HepG2 (cell line): ENCODE measurements around the gene HSPA1A. TPM values are rescaled to one million over a fixed set of nuclear protein-coding genes. Genes with fewer than 3 reads are reported as not detected.

ENCODE experiments used
- AFF4 ChIP-seq: sonication (generic); formaldehyde crosslinking; IDR thresholded peaks from 2 replicates; pipeline ENCODE4 v1.4.0; 2020; ENCODE audit warnings: missing genetic modification reagents
- ARID2 ChIP-seq: sonication (generic); formaldehyde crosslinking; IDR thresholded peaks from 2 replicates; pipeline ENCODE4 v1.8.1; 2022; ENCODE audit warnings: mild to moderate bottlenecking, missing genetic modification reagents, borderline replicate concordance
- ARID3A ChIP-seq: IDR thresholded peaks from 2 replicates; pipeline ENCODE4 v1.6.1; 2012; ENCODE audit warnings: low read depth, low read length, improper control_type of control experiment
- BCLAF1 ChIP-seq: fragments of 450-650 bp; IDR thresholded peaks from 2 replicates; pipeline ENCODE4 v1.6.1; 2017; ENCODE audit warnings: mild to moderate bottlenecking
- CCAR2 ChIP-seq: fragments of 200-400 bp; formaldehyde crosslinking; optimal IDR thresholded peaks from 2 replicates; pipeline ENCODE3; 2018; ENCODE audit warnings: low read depth, mild to moderate bottlenecking, low read length, moderate library complexity
- DNMT3B ChIP-seq: conservative IDR thresholded peaks from 2 replicates; pipeline ENCODE4 v1.6.1; 2016; ENCODE audit warnings: missing biosample characterization, control low read depth
- EED ChIP-seq: sonication (generic); formaldehyde crosslinking; IDR thresholded peaks from 2 replicates; pipeline ENCODE4 v1.5.0; 2020; ENCODE audit warnings: mild to moderate bottlenecking, missing genetic modification reagents
- ELK4 ChIP-seq: sonication (generic); formaldehyde crosslinking; IDR thresholded peaks from 2 replicates; pipeline ENCODE4 v1.9.0; 2021; ENCODE audit warnings: missing genetic modification reagents, borderline replicate concordance
- HINFP ChIP-seq: sonication (generic); formaldehyde crosslinking; IDR thresholded peaks from 2 replicates; pipeline ENCODE4 v1.4.0; 2020; ENCODE audit warnings: low read depth, mild to moderate bottlenecking, missing genetic modification reagents
- HNRNPUL1 ChIP-seq: fragments of 200-400 bp; formaldehyde crosslinking; IDR thresholded peaks from 2 replicates; pipeline ENCODE4 v1.6.1; 2017; ENCODE audit warnings: low read depth, mild to moderate bottlenecking, low read length, moderate library complexity
- MYNN ChIP-seq: sonication (generic); formaldehyde crosslinking; IDR thresholded peaks from 2 replicates; pipeline ENCODE4 v1.4.0; 2020; ENCODE audit warnings: mild to moderate bottlenecking, low read depth, missing genetic modification reagents
- POGZ ChIP-seq: sonication (generic); formaldehyde crosslinking; IDR thresholded peaks from 2 replicates; pipeline ENCODE4 v1.4.0; 2020; ENCODE audit warnings: mild to moderate bottlenecking, missing genetic modification reagents
- XBP1 ChIP-seq: sonication (generic); formaldehyde crosslinking; IDR thresholded peaks from 2 replicates; pipeline ENCODE4 v1.5.0; 2020; ENCODE audit warnings: missing genetic modification reagents
- ZFP36L1 ChIP-seq: sonication (generic); formaldehyde crosslinking; IDR thresholded peaks from 2 replicates; pipeline ENCODE4 v1.8.0; 2022; ENCODE audit warnings: mild to moderate bottlenecking, missing genetic modification reagents, moderate library complexity
- ZFP41 ChIP-seq: sonication (generic); formaldehyde crosslinking; IDR thresholded peaks from 2 replicates; pipeline ENCODE4 v1.4.0; 2020; ENCODE audit warnings: mild to moderate bottlenecking, missing genetic modification reagents, borderline replicate concordance
- ZNF350 ChIP-seq: sonication (generic); formaldehyde crosslinking; IDR thresholded peaks from 2 replicates; pipeline ENCODE4 v1.4.0; 2020; ENCODE audit warnings: mild to moderate bottlenecking, low read depth, missing genetic modification reagents, borderline replicate concordance
- polyA plus RNA-seq, 8 experiments: library from polyadenylated mRNA; depleted of rRNA in 3 of 8; stranded (reverse) in 7 of 8; unstranded in 1 of 8; fragments of >200 nt; fragmentation: Illumina TruSeq in 4 of 8; extraction: Trizol in 4 of 8; gene quantifications; 2 replicates each; pipeline versions ENCODE4 v1.2.1 to v1.2.3, GENCODE V29; 2011 to 2016; ENCODE audit warnings: low read depth in 4 of 8, missing spikeins in 1 of 8, mixed read lengths in 1 of 8; ENCODE audit not compliant: insufficient read depth in 1 of 8
- total RNA-seq, 5 experiments: library from RNA; depleted of rRNA; stranded (reverse); fragments of >200 nt; fragmentation: Illumina TruSeq; extraction: Trizol; gene quantifications; 2 replicates each; pipeline ENCODE4 v1.2.3, GENCODE V29; 2016; ENCODE audit warnings: low read depth in 1 of 5

HSPA1A gene
- total and polyA plus RNA-seq, 2 of the 13 experiments (the other 11 are each of a cell fraction or from before 2014, with no cell fraction given): 44.5 to 85.0 TPM

- TF ChIP-seq ARID2 (no peak), ARID3A (0 out of 2 replicates have a peak, but pooled peaks have one; percentile 10), MYNN (CRISPR knock-in tag) (no peak; the same call in 1 of the 2 replicates), EED (no peak), HINFP (no peak), ZFP36L1 (no peak), BCLAF1 (no peak), POGZ (peak; percentile 37; the same call in 1 of the 2 replicates), ELK4 (CRISPR knock-in tag) (no peak), ZNF350 (CRISPR knock-in tag) (peak; percentile 75; the same call in 1 of the 2 replicates), DNMT3B (CRISPR knock-in tag) (0 out of 2 replicates have a peak, but pooled peaks have one; percentile 33), HNRNPUL1 (no peak), AFF4 (no peak), ZFP41 (CRISPR knock-in tag) (no peak), CCAR2 (no peak), XBP1 (no peak)
Observed at GRCh38 chr6:31776989-31777666, 38.2 kb upstream of the HSPA1A start, which contains the start of gene VWA7 (continued).
